A673 (cell line): ENCODE results near the gene ACAD9.

Experiments
- CTCF ChIP-seq: fragments of 300-800, 200-600 bp; sonication (generic); conservative IDR thresholded peaks from 2 replicates; pipeline ENCODE4 v1.5.1; 2017; ENCODE audit warnings: low read depth, mild to moderate bottlenecking, antibody characterized with exemption, low read length, moderate library complexity, mixed read lengths
- EZH2 ChIP-seq: fragments of 200-600 bp; sonication (generic); IDR thresholded peaks from 2 replicates; pipeline ENCODE4 v1.6.1; 2017; ENCODE audit warnings: borderline replicate concordance, low read depth, mild to moderate bottlenecking, mixed read lengths, antibody characterized with exemption, low read length; ENCODE audit not compliant: poor library complexity, severe bottlenecking

- TF ChIP-seq CTCF (no peak), EZH2 (no peak)
These were observed 27.8 kb upstream of the ACAD9 start for GRCh38 chr3:128851601-128852000.
